Activated CD4-positive, alpha-beta T cell treated with anti-CD3 and anti-CD28 coated beads, Interleukin-2, amount 50 U/mL, for 16 hours (primary cell): ENCODE measurements around the gene ZBTB20.
A peak's percentile ranks its signal among the peaks of the same experiment; 100 is the strongest.

Experiments used
- DNase-seq: peaks from one replicate; pipeline ENCODE4 v3.0.0-alpha.2; 2020

ZBTB20 gene

DNA sequence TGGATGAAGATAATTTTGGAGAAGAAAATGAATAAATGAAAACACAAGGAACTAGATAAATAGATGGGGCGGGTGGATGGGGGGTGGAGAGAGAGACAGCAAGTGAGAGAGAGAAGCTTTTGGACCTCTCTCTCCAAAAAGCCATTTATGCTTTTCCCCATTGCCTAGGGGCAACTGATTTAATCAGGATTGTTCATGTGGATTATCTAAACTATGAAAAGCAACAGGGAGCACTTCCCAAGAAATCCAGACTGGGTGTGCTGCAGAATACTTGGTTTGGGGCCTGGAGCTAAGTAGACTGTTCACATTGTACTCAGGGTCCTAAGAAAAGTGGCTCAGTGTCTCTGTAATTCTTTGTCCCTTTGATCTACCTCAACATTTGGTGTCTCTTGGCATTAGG, 486.3 kb downstream of the ZBTB20 start:
- DNase-seq, result no peak

DNA sequence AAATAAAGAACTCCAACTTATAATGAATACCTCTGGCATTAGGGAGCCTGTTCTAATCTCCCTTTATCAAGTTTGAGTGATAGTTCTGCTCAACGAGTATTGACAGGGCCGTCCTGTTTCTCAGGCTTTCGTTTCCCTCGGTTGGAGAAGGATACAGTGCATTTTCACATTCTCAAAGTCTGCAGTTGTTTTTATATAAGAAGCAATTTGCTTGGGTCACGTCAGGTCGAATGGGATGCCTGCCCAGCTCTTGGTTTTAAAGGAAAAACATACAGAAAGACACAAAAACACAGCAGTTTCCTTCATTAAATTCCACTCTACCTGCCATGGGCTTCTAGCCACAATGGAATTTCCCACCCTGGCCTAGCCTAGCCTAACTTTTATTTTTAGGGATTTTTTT, 487.0 kb downstream of the ZBTB20 start:
- DNase-seq, result no peak

DNA sequence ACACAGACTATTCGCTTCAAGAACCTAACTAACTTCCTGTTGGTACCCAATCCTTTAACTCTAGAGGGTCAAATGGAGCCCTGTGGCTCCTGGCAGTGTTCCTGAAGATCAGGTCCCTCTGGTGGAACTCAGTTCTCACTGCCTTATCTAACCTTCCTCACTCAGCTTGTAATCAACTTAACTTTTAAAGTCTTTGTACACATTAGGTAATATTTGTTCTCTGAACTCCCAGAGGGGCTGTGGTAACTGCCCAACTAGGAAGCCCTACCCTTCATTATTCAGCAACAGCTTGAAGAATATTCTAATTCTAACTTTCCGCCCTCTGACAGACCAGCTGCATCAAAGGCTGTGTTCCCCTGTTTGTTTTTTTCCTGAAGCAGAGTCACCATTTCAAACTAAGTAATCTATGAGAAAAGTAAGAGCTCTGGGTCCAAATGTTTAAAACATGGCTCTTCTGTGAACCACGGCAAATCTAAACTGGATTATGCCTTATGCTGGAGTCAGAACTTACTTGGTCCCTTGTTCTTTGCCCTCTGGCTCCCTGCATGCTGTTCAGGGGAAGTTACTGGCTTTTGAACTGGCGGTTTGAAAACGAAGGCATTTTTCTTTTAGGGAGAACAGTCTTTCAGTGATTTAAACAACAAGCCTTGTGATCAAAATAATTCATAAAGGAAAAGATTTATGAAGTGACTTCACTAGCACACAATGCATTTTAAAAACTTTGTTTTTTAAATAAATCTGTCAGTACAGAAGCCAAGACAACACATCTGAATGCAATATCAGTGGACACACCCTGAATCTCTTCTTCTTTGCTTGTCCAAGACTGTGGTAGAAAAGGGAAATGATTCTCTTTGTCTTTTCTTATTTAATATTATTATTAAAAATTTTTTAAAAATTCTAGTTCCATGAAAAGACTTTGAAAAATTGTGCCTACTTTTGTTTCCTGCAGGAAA, 487.7 kb downstream of the ZBTB20 start:
- no peak for DNase-seq

DNA sequence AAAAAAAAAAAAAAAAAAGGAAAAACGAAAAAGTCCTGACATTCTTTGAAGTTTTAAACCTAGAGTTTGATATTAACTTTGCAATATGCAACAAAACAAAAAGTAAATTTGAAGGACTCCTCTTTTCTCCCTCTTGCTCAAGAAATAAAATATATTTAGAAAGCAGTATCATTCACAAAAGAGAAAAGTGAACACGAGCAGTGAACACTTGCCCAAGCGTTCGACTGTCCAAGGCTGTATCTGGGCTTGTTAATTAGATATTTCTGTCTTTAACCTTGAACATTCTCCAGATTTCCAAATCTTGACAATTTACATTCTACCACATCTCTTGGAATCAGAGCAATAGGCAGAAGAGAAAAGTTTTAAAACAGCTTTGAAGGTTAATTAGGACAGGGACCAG, 495.5 kb downstream of the ZBTB20 start:
- no peak for DNase-seq

DNA sequence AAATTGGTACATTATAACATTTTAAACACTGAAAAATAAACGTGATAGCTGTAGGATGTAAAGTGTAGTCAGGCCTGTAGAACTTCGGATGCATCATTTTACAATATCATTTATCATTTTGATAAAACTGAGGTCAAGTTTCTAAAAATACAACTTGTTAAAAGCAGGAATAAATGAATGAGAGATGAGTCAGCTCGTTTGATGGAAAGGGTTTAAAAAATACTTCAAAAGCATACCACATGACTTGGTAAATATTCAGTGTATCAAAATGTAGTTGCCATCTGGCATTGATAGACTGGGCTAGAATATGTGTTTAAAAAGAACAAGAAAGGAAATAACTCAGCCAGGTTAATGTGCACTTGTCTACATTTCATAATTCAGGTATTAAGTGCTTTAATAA, 496.3 kb downstream of the ZBTB20 start:
- no peak for DNase-seq

DNA sequence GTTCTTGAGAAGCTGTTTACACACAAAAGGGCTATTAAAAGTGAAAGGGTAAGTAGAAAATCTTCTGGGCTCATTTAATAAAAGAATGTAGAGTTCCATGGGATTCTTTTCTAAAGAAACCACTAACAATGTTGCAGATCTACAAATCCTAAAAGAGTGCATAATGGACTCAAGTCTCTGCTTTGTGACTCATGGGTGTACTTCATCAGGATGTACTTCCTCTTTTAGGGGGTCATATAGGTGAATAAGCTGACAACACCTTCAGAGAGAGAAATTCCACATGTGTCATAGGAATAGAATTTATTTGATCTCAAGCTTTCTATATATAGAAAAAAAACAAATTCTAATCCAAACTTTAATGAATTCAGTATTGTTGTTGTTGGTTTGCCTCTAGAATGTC, 497.8 kb downstream of the ZBTB20 start:
- DNase-seq, result no peak

DNA sequence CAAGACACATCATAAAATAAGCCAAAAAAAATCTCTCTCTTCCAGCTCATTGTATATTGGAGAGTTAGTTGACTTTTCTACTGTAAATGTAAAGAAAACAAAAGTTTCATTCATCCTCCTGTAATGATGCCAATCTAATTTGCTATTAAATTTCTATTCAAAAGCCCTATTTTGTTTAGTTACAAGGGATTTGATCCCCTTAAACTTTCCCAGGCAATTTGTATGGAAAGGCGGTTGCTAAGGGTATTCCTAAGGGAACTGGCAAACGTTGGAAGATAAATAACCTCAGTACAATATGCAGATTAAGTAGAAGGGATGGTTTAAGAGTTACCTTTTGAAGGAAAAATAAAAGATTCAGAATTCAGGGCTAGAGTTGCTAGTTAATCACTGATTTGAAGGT, 500.6 kb downstream of the ZBTB20 start:
- no peak for DNase-seq

DNA sequence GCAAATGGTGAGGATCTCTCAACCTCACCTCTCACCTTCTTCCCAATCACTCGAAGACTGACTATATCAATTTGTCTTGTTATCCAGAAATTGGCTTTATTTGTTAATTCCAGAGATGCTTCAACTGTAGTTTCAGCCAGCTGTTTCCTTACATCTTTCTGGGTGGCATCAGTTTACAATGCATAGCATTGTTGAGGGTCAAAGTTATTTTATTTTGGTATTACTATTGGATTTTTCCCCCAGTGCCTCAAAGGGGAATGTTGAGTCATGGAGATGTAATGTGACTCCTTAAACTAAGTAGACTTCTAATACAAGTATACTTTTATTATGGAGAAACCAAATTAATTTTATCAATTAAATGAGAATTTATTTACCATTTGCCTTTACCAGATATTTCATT, 501.7 kb downstream of the ZBTB20 start:
- no peak for DNase-seq

DNA sequence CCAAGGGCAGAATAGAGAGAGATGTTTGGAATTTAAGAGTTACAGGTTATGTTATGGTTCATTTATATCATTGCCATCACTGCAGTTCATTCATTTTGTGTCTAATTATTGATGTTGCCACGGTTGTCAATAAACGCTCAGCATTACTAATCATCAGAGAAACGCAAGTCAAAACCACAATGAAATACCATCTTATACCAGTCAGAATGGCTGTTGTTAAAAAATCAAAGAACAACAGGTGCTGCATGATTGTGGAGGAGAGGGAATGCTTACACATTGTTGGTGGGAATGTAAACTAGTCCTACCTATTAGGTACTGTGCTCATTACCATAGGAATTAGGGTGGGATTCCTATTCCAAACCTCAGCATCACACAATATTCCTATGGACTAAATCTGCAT, 502.7 kb downstream of the ZBTB20 start:
- no peak for DNase-seq

DNA sequence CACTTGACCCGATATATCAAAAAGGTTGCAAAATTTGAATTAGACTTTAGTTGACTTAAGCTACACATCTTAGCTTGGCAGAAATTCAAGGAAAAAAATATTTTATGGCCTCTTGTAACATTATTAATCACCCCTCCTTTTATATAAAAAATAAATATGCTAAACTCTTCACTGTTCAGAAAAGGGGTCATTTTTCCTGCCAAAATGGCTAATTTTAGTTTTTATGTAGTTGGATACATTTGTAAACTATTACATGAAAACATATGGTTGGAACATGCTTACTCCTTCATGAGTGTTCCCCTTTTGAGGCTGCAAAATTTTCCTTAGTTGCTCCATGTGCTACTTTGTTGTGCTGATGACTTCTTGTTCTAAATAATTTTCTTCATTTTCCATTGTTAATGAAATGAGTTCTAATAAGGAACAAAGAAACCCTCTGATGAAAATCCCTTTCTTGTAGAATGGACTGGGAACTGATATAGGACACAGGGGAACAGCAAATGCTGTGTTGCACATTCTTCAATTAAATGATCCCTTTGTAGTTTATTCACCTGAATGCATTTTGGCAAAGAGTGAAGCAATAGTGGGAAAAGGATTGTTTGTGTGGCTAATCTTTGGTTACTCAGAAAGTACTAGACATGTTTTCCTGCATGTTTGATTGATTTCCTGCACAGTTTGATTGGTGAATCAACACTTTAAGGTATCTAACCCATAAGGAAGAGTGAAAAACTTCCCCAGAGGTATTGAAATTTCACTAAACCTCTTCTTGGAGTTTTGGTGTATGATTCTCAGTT, 503.9 kb downstream of the ZBTB20 start:
- DNase-seq, result no peak

DNA sequence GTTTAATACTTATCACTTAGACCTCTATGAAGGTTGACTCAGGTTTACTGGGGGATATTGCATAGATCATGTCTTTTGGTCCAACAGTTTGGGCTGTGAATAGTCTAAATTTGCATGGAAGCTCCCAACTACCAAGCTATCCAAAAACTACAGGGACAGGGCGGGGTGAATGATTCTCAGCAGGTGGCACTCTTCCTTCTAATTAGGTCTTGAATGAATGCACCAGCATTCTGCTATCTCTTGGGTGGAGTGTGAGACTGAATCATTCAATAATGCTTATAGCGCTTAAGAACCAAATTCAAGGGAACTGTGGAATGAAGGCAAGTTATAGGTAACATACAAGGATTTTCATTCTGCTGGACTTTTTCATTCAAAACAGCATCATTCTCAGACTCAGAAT, 507.0 kb downstream of the ZBTB20 start:
- DNase-seq, result no peak

DNA sequence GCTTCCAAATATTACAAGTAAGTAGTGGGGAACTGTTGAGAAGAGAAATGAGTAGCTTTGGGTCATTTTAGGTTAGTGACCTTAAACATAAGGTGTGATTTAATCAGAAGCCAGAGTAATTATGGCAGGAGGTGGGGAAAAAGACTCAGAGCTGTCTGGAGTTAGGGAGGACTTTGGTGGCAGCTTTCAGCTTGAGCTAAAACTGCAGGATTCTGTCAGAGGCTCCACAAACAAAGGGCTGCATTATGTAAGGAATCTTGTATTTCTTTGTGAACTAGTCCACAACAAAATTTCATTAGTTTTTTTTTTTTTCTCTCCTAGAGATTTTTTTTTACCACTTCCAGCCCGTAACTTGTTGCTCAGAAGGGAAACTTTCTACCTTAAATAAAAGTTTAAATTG, 507.9 kb downstream of the ZBTB20 start:
- DNase-seq, result no peak

DNA sequence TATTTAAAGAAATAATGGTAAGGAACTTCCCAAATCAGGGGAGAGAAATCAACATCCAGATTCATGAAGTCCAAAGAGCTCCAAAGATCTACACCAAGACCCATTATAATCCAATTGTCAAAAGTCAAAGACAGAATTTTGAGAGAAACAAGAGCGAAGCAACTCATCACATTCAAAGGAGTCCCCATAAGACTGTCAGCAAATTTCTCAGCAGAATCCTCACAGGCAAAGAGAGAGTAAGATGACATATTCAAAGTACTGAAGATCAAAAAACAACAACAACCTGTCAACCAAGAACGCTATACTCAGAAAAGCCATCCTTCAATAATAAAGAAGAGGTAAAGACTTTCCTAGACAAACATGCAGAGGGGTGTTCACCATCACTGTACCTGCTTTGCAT, 511.2 kb downstream of the ZBTB20 start:
- DNase-seq, result no peak

DNA sequence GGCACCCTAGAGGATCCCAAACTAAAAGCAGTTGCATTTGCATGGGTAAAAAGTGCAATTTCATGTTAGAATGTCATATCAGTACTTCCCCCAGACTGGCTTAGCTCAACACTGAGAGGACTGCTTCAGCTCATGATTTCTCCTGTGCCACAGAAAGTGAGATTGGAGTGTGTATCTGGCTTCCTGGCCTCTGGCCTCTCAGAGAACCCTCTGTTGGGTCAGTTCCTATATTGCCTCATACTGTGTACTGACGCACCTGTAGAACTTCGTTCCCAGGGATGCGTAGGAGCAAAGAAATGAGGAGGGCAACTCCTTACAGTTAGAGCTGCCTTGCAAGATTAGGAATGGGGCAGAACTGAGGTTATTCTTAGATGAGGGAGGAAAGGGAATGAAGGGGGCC, 512.5 kb downstream of the ZBTB20 start:
- DNase-seq, result no peak

DNA sequence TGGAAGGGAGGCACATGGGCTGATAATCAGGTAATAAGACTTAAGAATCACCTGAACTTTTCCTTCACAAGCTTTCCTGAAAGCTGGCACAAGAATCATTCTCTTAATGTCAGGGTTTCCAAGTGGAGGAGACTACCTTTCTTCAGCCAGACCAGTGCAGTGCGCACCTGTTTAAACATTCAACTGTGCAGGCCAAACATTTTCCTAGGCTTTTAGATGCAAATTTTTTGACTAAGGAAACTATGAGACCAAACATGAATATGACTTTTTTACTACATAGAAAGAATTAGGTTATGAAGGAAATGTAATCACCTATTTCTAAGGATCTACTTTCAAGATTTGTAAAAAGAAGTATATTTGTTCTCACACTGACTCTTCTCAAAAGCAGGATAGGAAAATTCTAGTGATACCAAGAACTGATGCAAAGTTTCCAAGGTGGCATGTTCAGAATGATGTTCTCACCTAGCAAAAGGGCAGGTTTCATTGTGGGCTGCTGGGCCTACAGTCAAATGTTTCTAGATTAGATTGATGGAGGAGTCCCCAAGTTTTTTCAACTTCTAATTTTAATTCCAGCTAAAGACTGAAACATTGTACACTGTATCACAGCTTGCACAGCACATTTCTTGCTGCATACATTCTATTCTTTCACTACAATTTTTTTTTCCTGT, 514.2 kb downstream of the ZBTB20 start:
- peak; percentile 16 for DNase-seq

DNA sequence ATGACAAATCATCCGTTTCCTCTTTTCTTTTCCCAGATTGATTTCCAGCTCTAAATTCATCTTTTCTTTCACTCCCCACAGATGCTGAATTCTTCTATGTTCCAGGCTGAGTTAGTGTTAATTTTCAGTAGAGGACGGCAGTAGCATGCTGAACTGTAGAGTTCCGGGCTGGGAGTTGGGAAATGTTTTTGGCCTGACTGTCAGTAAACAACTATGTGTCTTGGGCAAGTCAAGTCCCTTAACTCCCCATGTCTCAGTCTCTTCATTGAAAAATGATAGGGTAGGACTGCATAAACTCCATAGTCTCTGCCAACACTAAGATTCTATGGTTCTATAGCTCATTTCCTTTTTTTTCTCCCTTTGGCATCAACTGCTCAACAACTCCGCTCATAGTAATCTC, 519.3 kb downstream of the ZBTB20 start:
- no peak for DNase-seq

DNA sequence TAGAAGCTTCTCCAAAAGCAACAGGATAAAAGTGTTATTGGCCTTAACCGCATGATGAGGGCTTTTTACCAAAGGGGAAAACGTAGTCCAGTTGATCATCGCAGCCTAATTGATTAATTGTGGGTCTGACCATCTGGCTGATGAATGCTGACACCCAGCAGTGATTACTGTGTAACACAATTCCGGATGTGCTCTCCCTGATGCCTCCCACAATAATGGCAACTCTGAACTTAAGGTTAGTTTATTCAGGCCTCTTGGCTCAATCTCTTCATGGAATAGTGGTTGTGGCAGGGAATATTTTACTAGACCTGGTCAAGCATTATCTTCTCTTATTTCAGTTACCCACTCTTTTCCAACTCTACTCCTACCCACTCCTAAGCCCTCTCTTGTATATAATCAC, 520.3 kb downstream of the ZBTB20 start:
- DNase-seq, result no peak

DNA sequence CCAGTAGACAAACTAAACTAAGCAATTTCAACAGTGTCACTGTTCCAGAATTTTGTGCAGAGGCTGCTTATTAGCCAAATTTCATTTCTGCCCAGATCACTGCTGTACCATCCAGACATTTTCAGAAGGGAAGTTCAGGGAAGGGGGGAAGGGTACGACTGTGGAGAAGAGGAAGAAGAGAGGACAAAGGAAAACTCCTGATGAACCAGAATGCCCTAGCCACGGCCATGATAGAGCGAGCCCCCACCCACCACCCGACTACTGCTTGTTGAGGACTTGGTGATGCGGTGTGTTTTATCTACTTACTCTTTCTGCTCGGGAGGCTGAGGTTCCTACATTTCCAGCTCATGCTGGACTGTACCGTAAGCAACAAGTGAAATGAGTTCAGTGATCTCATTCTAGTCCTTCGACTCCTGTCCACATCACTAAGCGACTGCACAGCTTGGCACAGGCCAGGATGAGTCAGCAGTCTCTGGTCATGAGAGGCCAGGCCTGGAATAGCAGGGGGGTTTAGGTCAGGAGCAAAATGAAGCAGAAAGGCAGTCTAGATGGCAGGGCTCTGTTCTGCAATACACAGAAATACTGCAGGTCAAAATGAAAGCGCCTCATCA, 522.4 kb downstream of the ZBTB20 start:
- DNase-seq, result no peak

DNA sequence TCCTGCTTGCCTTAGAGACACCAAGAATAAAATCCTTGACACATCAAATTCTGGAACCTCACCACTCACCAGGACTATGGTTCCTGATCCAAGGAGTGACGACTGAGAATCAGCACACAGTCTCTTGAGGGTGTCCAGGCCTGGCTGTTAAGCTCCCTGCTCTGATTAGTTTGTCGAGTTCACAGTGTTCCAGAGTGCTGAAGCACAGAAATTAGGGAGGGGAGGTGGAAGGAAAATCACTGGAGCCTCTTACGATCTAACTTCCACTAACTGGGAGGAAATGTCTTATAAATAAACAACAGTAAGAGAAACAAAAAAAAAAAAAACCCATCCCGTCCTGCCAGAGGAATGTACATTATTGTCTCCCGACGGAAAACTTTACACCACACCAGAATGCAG, 523.0 kb downstream of the ZBTB20 start:
- no peak for DNase-seq

DNA sequence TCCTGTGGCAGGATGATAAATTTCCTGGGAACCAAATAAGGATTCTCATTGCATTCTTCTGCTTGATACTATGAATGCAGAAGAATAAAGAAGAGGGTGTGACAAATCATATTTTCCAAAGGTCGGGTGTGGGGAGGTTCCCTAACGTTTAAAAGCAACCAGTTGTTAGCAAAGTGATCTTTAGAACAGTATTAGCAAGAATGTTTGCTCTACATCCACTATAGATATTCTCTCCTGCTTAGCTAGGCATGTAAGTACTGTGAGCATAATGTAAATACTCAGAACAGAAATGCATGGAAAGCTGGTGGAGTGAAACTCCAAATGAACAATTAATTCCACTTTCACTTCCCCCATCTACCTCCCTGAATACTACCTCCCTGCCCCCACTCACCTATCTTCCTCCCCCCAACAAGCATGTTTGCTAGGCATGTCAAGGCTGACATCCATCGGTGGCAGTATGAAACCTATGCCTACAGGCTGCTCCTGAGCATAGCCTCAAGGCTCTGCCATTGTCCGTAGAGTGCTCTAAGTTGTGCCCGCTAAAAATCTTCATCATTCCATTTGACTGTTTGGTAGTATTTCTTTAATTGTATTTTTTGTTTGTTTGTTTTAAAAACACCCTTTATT, 523.6 kb downstream of the ZBTB20 start:
- no peak for DNase-seq

DNA sequence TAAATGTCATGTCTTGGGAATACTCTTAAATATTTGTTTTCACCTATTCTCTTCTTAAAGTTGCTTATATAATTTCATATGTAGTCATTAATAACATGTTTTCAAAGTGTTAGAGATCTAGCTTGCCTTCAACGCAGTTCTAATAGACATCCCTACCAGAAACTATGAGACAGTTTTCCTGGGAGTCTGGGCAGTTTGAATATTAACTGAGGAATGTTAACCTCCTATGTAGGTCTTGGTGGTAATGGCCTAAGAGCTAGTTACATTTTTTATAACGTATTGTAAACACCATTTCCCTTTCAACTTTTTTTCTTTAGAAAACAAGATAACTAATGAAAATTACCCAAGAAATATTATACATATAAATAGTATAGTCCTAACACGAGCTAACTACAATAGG, 525.1 kb downstream of the ZBTB20 start:
- no peak for DNase-seq

DNA sequence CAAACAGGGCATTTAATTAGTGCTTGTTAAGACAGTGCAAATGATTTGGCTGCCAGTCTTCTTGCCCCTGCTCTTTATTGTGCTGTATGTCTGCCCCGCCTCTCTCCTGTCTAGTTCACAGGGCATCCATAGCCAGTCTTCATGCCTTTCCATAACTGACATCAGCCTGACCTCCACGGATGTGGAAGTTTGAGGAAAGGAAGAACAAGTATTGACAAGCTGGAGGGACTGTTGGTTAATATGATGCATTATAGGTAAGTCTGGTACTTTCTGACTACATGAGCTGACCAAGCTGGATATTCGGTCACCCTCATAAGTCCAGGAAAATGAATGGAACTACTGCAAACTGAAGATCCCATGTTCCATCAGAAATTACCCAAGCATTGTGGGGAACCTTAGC, 527.3 kb downstream of the ZBTB20 start:
- no peak for DNase-seq
